Glutamatergic neuron (in vitro differentiated cells): ENCODE measurements around the gene ANO9. TPM values are rescaled to one million over a fixed set of nuclear protein-coding genes. Genes with fewer than 3 reads are reported as not detected.

Experiments
- DNase-seq: peaks from one replicate; pipeline ENCODE4 v3.0.0; 2022
- H3K27ac Mint-ChIP-seq: one replicate; pipeline ENCODE4 v1.8.0; 2020; ENCODE audit warnings: mild to moderate bottlenecking, mixed read lengths, inconsistent platforms; ENCODE audit not compliant: unreplicated experiment
- H3K27me3 Mint-ChIP-seq: one replicate; pipeline ENCODE4 v1.8.0; 2020; ENCODE audit warnings: mild to moderate bottlenecking, moderate library complexity, mixed read lengths, inconsistent platforms; ENCODE audit not compliant: unreplicated experiment
- H3K36me3 Mint-ChIP-seq: one replicate; pipeline ENCODE4 v1.8.0; 2020; ENCODE audit warnings: mild to moderate bottlenecking, mixed read lengths, inconsistent platforms; ENCODE audit not compliant: unreplicated experiment
- H3K4me1 Mint-ChIP-seq: one replicate; pipeline ENCODE4 v1.8.0; 2020; ENCODE audit warnings: mild to moderate bottlenecking, low read depth, mixed read lengths, inconsistent platforms; ENCODE audit not compliant: unreplicated experiment
- H3K4me3 Mint-ChIP-seq: one replicate; pipeline ENCODE4 v1.8.0; 2020; ENCODE audit warnings: mild to moderate bottlenecking, mixed read lengths, inconsistent platforms; ENCODE audit not compliant: unreplicated experiment
- H3K9me3 Mint-ChIP-seq: one replicate; pipeline ENCODE4 v1.8.0; 2020; ENCODE audit warnings: mild to moderate bottlenecking, moderate library complexity, mixed read lengths, inconsistent platforms; ENCODE audit not compliant: unreplicated experiment
- CTCF ChIP-seq: fragments of 200-600 bp; sonication (generic); IDR thresholded peaks from one replicate; pipeline ENCODE4 v1.5.0; 2021; ENCODE audit not compliant: partially characterized antibody, unreplicated experiment
- total RNA-seq: library from RNA; stranded (reverse); fragmentation: NEBNext Ultra II Directional; extraction: Animal tissue kit (Norgen Biotek cat#: 25700); gene quantifications from one replicate; pipeline ENCODE4 v1.2.1, GENCODE V29; 2021; ENCODE audit not compliant: unreplicated experiment

ANO9 gene
- total RNA-seq, 1 donor from 2014 or later, result 1.8 TPM

GRCh38 chr11:369336-370018, 72.3 kb downstream of the ANO9 start, which contains the start of gene B4GALNT4:
Gene B4GALNT4, plus strand, starts transcription at chr11:369499. Its CDS starts 305 bp downstream, at chr11:369804.
- peaks cover 23% of the 10 kb centered on the region for H3K9me3 Mint-ChIP-seq
- peak; percentile 83 for DNase-seq
- peak within 1 kb of the TSS; percentile 95 for H3K27ac Mint-ChIP-seq
- H3K27me3 Mint-ChIP-seq, result peaks cover 32% of the 10 kb centered on the region
- peak within 1 kb of the TSS; percentile 92 for H3K4me3 Mint-ChIP-seq
- no peak for TF ChIP-seq CTCF
- H3K4me1 Mint-ChIP-seq, result peaks cover 12% of the 10 kb centered on the region
- H3K36me3 Mint-ChIP-seq, result no peaks in the 10 kb centered on the region

GRCh38 chr11:368414-369335, 73.1 kb downstream of the ANO9 start:
- H3K36me3 Mint-ChIP-seq, result no peaks in the 10 kb centered on the region
- H3K27ac Mint-ChIP-seq, result peak overlapping the region; percentile 95
- DNase-seq, result peak; percentile 55

GRCh38 chr11:367956-368413, 73.8 kb downstream of the ANO9 start:
- peaks cover 30% of the 10 kb centered on the region for H3K27me3 Mint-ChIP-seq
- peak overlapping the region; percentile 74 for H3K27ac Mint-ChIP-seq
- H3K4me1 Mint-ChIP-seq, result peaks cover 12% of the 10 kb centered on the region
- peak overlapping the region; percentile 74 for H3K4me3 Mint-ChIP-seq
- peaks cover 23% of the 10 kb centered on the region for H3K9me3 Mint-ChIP-seq
- TF ChIP-seq CTCF, result no peak
- no peak for DNase-seq
- H3K36me3 Mint-ChIP-seq, result no peaks in the 10 kb centered on the region

More at GRCh38 chr11:368414-369335, 73.1 kb downstream of the ANO9 start:
- Mint-ChIP-seq H3K4me3 (peak overlapping the region; percentile 88), H3K27me3 (peaks cover 30% of the 10 kb centered on the region), H3K4me1 (peaks cover 12% of the 10 kb centered on the region), H3K9me3 (peaks cover 23% of the 10 kb centered on the region)
- TF ChIP-seq CTCF, result no peak

Other genes starting within 250 kb of the ANO9 start
- gene SCGB1C1, start 248.9 kb downstream of the ANO9 start, total RNA-seq, result not detected
- gene BET1L, start 234.6 kb downstream of the ANO9 start, total RNA-seq, result 45.5 TPM
- 95.5 TPM for gene RIC8A, start 234.3 kb downstream of the ANO9 start, total RNA-seq
- gene SIRT3, start 205.7 kb downstream of the ANO9 start, total RNA-seq, result 23.6 TPM
- gene PSMD13, start 205.0 kb downstream of the ANO9 start, total RNA-seq, result 136 TPM
- gene NLRP6, start 163.6 kb downstream of the ANO9 start, total RNA-seq, result not detected
- 14.4 TPM for gene PGGHG, start 152.9 kb downstream of the ANO9 start, total RNA-seq
- not detected for gene IFITM5, start 142.5 kb downstream of the ANO9 start, total RNA-seq
- 2.5 TPM for gene IFITM2, start 134.2 kb downstream of the ANO9 start, total RNA-seq
- 2.6 TPM for gene IFITM1, start 128.0 kb downstream of the ANO9 start, total RNA-seq
- 0.93 TPM for gene IFITM3, start 121.2 kb downstream of the ANO9 start, total RNA-seq
- gene B4GALNT4, start 72.5 kb downstream of the ANO9 start, total RNA-seq, result 418 TPM
- not detected for gene PKP3, start 47.8 kb downstream of the ANO9 start, total RNA-seq
- gene SIGIRR, start 27.0 kb downstream of the ANO9 start, total RNA-seq, result 26.5 TPM
- 123 TPM for gene PTDSS2, start 8.3 kb upstream of the ANO9 start, total RNA-seq
- gene RNH1, start 65.2 kb upstream of the ANO9 start, total RNA-seq, result 85.9 TPM
- gene HRAS, start 93.6 kb upstream of the ANO9 start, total RNA-seq, result 140 TPM
- gene LRRC56, start 95.5 kb upstream of the ANO9 start, total RNA-seq, result 2.6 TPM
- gene LMNTD2, start 118.7 kb upstream of the ANO9 start, total RNA-seq, result 2.3 TPM
- 9.4 TPM for gene RASSF7, start 119.0 kb upstream of the ANO9 start, total RNA-seq
- 41.6 TPM for gene PHRF1, start 134.5 kb upstream of the ANO9 start, total RNA-seq
- gene IRF7, start 173.9 kb upstream of the ANO9 start, total RNA-seq, result 17.7 TPM
- not detected for gene CDHR5, start 182.9 kb upstream of the ANO9 start, total RNA-seq
- gene SCT, start 185.2 kb upstream of the ANO9 start, total RNA-seq, result not detected
- 2.9 TPM for gene DRD4, start 195.3 kb upstream of the ANO9 start, total RNA-seq